Suprapubic skin (tissue), 4 donors: ENCODE measurements around the gene TCERG1L.

Experiments used
- EP300 ChIP-seq: sonication (generic); formaldehyde crosslinking; IDR thresholded peaks from one replicate; pipeline ENCODE4 v1.6.1; 2017; ENCODE audit warnings: antibody characterized with exemption
- POLR2A ChIP-seq, 2 donors: fragments of 450-650 bp; IDR thresholded peaks; one replicate each; pipeline ENCODE4 v1.6.1; 2017; ENCODE audit warnings: antibody characterized with exemption in 2 of 2, mild to moderate bottlenecking in 2 of 2, moderate library complexity in 2 of 2
- POLR2AphosphoS5 ChIP-seq, 3 donors: sonication (generic); formaldehyde crosslinking; IDR thresholded peaks; one replicate each; pipeline ENCODE4 v1.6.1; 2017; ENCODE audit warnings: antibody characterized with exemption in 3 of 3
- TF ChIP-seq, protein P1 (sequence below), 2 donors: fragments of 200-600 bp in 1 of 2; fragments of 450-650 bp in 1 of 2; sonication (generic) in 1 of 2; IDR thresholded peaks; one replicate each; pipeline ENCODE4 v1.5.1; 2016 to 2019; ENCODE audit warnings: antibody characterized with exemption in 2 of 2, mild to moderate bottlenecking in 1 of 2, moderate library complexity in 1 of 2

DNA sequence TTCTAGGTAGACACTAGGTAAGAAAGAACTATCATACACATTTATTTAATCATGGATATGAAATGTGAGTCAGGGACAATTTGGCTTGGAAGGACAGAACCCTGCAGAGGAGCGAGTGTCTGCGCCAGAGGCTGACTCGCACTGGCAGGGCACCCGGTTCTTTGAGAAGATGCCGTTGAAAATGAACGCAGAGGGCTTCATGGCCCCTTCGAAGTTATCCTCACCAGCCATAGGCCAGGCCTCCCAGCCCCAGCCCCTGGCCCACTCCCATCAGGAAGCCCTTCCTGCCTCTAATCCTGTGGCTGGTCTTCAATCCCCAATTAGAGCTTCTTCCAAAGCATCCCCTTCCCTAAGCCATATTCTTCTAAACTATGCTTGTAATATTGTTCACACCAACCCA is 239.8 kb downstream of the TCERG1L start:
- no peak for TF ChIP-seq POLR2AphosphoS5 (IDR thresholded peaks at IDR 0.05)
- no peak for TF ChIP-seq EP300
- TF ChIP-seq POLR2A (IDR thresholded peaks at IDR 0.05), result no peak
- TF ChIP-seq, protein P1, sequence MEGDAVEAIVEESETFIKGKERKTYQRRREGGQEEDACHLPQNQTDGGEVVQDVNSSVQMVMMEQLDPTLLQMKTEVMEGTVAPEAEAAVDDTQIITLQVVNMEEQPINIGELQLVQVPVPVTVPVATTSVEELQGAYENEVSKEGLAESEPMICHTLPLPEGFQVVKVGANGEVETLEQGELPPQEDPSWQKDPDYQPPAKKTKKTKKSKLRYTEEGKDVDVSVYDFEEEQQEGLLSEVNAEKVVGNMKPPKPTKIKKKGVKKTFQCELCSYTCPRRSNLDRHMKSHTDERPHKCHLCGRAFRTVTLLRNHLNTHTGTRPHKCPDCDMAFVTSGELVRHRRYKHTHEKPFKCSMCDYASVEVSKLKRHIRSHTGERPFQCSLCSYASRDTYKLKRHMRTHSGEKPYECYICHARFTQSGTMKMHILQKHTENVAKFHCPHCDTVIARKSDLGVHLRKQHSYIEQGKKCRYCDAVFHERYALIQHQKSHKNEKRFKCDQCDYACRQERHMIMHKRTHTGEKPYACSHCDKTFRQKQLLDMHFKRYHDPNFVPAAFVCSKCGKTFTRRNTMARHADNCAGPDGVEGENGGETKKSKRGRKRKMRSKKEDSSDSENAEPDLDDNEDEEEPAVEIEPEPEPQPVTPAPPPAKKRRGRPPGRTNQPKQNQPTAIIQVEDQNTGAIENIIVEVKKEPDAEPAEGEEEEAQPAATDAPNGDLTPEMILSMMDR (IDR thresholded peaks at IDR 0.05), result no peak
